NCI-H510A (cell line): ENCODE results near the gene MOCOS.

Source experiments
- DNase-seq: peaks from one replicate; lab custom pipeline; 2025; lab: John Stamatoyannopoulos, UW

Gene MOCOS

DNA sequence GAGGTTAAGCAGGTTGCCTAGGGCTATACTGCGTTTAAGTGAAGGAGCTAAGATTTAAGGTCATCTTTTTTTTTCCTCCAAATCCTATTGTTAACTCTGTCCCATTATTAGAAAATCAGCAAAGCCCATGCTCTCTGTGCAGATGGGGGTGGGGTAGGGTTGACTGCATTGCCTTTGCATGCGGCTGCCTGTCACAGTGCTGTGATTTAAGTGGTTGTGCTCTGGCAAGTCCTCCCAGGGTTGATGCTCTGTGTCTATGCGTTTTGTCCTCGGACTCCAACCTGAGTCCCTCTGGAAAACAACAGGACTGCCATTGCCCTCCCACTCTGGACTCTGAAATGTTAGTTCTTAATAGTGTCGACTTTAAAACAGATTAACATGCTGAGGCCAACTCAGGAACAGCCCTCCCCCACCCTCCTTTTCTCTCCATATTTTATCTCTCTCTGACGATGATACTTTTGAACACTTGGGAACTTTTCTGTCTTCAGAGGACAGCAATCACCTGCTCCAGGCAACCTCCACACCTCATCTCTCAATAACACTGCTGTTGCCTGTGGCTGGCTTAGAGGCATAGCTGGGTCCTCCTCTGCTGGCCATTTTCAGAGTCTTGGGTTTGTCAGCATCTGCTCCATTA is 116.0 kb downstream of the MOCOS start:
- DNase-seq, result no peak

DNA sequence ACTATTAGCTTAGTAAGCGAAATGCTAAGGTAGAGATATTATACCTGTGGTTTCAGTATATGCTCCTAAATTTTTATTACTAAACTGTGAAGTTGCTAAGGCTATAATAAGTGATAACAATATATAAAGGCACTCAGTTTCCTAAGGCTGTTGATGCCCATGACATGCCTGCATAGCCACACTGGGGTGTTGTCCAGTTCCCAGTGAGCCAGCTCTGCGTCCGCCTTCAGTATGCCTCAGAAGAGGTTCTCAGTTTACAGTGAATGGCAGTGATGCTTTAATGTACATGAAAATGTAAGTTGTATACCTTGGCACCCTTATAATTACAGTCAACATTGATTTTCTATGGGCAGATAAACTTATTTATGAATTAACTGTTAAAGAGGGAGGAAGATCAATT is 117.4 kb downstream of the MOCOS start:
- DNase-seq, result no peak

DNA sequence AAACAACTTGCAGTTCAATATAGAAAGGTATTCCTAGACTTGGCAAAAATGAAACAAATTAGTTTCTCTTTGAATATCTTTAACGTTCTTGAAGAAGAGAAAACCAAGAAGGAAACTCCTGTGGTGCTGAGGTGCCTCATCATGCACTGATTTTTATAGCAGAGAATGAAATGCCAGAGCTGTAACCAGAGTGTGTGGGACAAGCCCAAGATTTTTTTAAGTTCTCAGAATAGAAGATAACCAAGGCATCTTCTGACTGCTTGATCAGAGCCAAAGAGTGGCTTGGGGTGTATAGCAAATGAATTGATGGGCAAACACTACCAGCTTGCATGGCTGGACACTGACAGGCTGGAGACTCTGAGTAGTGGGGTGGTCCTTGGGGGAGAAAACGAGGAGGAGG is 118.1 kb downstream of the MOCOS start:
- no peak for DNase-seq

DNA sequence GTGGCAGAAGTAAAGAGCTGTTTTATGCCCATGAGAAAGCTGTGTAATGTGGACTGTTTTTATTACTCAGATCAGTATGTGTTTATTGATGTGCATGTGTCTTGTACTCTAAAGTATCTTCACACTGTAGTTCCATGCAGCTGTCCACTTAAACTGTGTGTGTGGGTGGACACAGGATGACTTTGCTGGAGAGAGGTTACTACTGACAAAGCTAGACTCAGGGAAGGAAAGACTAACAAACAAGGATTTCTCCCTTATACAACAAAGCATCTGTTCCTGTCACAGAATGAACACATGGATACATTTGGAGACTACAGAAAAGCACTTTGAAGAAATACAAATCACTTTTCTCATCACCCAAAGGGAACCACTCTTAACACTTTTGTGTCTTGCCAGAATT is 120.2 kb downstream of the MOCOS start:
- no peak for DNase-seq

DNA sequence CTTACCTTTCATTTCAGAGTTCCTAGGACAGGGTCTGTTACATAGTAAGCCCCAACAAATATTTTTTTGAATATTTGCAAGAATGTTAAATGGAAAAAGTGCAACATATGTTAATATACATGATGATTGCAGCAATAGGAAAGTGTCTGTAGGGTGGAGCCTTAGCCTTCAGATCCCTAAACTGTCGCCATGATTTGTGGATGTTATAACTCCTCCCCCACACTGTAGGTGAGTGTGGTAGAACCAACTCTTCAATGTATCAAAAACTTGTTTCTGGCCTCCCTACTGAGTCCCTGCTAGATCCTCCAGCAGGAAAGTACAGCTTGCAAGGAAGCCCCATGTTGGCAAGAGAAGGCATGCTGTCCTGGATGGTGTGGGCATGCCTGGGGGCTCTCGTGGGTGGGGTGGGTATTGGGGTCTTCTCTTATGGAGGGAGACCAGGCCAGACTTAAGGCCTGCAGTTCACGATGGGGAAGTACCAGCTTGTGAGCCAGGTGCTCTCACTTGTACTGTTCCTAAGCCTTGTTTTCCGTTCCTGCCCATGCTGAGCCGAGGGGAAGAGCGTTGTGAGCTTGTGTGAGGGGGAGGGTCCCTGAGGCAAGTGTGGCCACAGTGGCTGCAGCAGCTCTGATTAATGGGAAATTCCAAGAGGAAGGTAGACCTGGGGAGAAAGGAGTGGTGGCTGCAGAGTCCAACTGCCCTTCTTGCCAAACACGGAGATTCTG is 121.6 kb downstream of the MOCOS start:
- DNase-seq, result no peak

DNA sequence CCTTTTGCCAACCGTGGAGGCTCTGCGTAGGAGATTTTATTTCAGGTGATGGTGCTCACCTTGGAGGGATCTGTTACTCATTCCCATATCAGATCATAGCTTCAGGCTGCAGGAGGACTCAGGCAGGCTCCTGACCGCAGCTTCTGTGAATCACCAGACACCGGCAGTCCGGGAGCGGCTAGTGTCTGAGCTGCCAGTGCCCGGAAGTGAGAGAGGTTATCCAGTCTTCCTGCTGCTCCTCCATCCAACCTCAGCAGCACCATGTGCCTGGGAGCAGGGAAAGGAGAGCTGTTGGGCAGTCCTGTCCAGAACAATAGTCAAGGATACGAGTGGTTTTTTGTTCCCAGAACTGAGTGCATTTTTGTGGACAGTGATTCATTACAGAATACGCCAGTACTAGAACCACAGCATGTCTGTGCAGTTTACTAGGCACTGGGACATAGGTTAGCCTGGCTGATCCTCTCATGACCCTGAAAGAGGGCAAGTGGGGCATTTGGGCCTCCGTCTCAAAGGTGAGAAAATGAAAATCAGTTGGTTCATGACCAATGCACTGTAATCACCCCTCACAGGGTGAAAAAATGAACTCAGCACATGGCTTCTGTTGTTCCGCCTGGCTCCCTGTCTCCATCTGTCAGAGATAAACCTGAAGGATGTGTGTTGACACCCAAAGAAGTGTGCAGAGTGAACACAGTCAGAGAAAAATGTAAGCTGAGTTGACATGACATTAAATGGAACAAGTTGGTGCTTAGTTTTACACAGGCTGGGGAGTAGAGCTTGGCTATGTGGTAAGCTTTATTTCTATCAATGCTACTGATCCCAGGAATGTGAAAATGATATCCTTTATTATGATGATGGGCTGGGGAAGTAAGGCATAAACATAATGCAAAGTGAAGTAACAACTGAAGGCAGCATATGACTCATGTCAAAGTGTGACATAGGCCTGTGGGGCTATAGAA is 122.4 kb downstream of the MOCOS start:
- DNase-seq, result no peak

DNA sequence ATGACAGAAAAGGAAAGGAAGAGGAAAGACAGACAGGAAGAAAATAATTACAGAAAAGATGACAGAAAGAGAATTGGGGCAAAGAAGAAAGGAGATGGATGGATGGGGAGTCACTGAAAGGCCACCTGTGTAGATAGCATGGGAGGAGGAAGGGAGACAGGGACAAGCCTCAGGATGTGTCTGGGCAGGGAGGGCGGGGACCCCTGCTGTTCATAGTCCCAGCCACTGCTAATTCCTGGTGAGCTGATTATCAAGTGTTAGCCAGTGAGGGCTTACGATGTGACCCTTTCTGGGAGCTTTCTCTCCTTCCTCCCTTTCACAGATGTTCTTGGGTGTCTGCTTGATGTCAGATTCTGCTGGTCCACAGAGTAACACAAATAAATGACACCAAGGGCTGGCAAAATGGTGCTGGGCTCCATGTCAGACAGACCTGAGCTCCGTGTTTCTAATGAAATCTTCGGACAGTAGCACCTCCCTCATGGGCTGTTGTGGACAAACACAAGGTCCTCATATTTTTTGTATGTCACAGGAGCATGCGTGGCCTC is 123.8 kb downstream of the MOCOS start:
- no peak for DNase-seq

DNA sequence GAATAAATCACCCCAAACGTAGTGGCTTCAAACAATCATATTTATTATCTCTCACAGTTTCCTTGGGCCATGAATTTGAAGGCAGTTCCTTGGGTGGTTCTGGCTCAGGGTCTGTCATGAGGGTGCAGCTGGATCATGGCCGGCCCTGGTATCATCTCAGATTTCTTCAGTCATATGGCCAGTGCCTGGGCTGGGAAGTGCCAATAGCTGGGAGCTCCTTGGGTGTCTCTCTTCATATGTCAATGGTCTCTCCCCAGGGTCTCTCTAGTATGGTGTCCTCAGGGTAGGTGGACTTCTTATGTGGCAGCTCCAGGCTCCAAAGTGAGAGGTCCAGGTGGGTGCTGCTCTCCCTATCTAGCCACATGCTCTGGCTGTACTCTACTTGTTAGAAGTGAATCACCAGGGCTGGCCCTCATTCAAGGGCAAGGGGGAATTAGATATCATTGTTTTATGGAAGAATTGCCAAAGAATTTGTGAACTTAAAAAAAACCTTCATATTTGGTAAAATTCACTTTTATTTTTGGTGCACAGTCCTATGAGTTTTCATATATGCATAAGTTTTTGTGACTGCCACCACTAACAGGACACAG is 125.6 kb downstream of the MOCOS start:
- no peak for DNase-seq

DNA sequence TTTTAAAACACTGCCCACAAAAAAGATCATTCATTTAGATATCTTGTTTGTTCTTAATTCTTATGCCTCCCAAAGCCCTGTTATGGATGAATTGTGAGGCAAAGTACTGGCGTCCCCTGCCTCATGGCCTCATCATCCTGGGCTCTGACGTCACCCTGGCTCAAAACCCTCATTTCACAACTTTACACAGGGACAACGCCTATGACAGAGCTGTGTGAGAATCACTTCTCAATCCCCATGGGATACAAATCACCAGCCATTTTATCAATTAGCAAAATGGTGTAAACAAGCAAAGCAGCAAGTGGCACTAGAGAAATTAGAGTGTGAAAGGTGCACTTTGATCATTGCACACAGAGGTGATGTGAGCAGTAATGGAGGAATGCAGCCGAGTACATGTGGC is 126.8 kb downstream of the MOCOS start:
- DNase-seq, result no peak

DNA sequence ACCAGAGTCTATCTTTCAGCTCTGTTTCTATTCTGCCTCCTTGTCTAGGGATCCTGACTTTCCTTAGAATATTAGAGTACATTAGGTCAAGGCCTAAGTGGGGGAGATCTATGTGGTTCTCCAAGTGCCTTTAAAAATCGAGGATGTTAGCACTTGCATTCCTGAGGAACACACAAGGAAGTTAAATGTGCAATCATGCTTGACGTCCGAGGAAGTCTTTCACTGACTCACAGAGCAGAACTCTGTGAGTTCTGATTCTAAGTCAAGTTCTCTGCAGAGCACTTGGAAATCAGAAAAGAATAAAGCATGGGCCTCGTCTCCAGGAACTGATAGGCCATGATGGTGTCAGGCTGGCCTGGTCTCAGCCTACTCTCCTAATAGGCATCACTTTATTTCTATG is 127.5 kb downstream of the MOCOS start:
- no peak for DNase-seq

DNA sequence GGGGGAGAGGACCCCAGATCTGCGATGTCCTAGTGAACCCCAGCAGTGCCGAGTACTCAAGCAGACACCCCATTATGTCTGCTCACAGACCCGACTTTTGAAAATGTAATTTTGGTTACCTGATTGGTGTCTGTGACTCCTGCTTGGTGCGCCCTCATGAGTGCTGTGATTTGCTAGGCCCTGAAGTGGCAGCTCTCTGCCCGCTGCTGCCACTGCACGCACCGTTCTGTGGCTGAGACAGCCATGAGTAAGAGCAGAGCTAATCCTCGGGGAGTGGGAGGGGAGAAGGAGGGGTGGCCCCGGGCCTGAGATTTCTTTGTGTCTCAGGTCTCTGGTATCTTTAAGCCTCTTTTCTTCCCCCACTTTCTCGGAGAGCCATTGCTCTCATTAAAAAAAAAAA is 128.4 kb downstream of the MOCOS start:
- no peak for DNase-seq

DNA sequence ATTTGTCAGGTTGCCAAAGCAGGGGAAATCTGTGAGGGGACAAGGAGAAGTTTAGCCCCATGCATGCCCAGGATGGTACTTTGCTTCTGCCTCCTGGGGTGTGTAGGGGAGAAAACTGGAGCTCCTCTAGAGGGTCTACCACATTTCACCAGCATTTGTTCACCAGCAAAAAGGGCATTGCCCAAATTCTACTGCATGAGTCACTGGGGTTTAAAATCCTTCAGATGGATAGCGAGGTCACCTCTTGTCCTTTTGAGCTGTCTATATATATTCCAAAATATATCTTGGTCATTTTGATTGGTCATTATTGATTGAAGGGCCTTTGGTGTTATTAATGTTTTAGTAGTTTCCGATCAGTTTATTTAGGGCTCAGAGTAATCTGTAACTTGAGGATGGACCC is 128.9 kb downstream of the MOCOS start:
- no peak for DNase-seq
